Measurements from ENCODE around the gene METTL23. TPM values are rescaled to one million over a fixed set of nuclear protein-coding genes. Genes with fewer than 3 reads are reported as not detected.
"Not testable (repeated sequence)": the region's sequence is repeated elsewhere in the genome, so short reads cannot be mapped to it uniquely, and the experiment has no call there.

The METTL23 gene
- total RNA-seq, 4 donors from 2014 or later = 19.2 to 52.6 (median 25.1) TPM

- H3K4me1 ChIP-seq = peaks cover 3 to 66% (median 37%) of the 10 kb centered on the region in 3 donors
- peaks cover 0 to 45% of the 10 kb centered on the region in 2 donors for H3K36me3 ChIP-seq
- peak; percentile 86 for ATAC-seq
- H3K4me3 ChIP-seq = peak within 1 kb of the TSS; percentile 82 to 94
- no peaks in the 10 kb centered on the region for H3K27me3 ChIP-seq
- TF ChIP-seq CTCF (IDR thresholded peaks at IDR 0.05) (peak in 1 of 4 experiments; percentile 29), EP300 (IDR thresholded peaks at IDR 0.05) (no peak), POLR2AphosphoS5 (IDR thresholded peaks at IDR 0.05) (peak; percentile 29), POLR2A (IDR thresholded peaks at IDR 0.05) (peak; percentile 31 to 35)
- H3K9me3 ChIP-seq = no peaks in the 10 kb centered on the region
- H3K27ac ChIP-seq = peak within 1 kb of the TSS; percentile 94 to 99 (median 98)
- WGBS, 2 donors (ENCODE audit: low coverage in 1 of 2) = 0% methylated on average over 3 to 16 of the region's 57 CpGs
Measured at GRCh38 chr17:76737676-76738467, 11.2 kb downstream of the METTL23 start, which contains the start of gene MFSD11. Gene MFSD11, plus strand, starts transcription at chr17:76738119. Its CDS starts 234 bp downstream, at chr17:76738353.

- H3K9me3 ChIP-seq = no peaks in the 10 kb centered on the region
- H3K36me3 ChIP-seq = peaks cover 0 to 45% of the 10 kb centered on the region in 2 donors
- ATAC-seq = no peak
- H3K27ac ChIP-seq = peak overlapping the region; percentile 87 to 99 (median 98)
- TF ChIP-seq EP300 (IDR thresholded peaks at IDR 0.05) (no peak), POLR2A (IDR thresholded peaks at IDR 0.05) (no peak)
- WGBS, 2 donors (ENCODE audit: low coverage in 1 of 2) = 0 to 3% methylated on average over 7 of the region's 7 CpGs
- H3K4me1 ChIP-seq = peaks cover 3 to 60% (median 33%) of the 10 kb centered on the region in 3 donors
- no peaks in the 10 kb centered on the region for H3K27me3 ChIP-seq
- peak overlapping the region; percentile 53 to 94 for H3K4me3 ChIP-seq
Measured at GRCh38 chr17:76738468-76738850, 11.8 kb downstream of the METTL23 start.

GRCh38 chr17:76739568-76740115, 13.0 kb downstream of the METTL23 start:
- H3K27me3 ChIP-seq, H3K9me3 ChIP-seq, ATAC-seq, H3K4me3 ChIP-seq: not testable (repeated sequence)
- peak overlapping the region; percentile 70 to 99 (median 90) for H3K27ac ChIP-seq
- H3K36me3 ChIP-seq = peaks cover 6 to 45% of the 10 kb centered on the region in 2 donors
- H3K4me1 ChIP-seq = peaks cover 3 to 48% (median 22%) of the 10 kb centered on the region in 3 donors
- WGBS, 2 donors (ENCODE audit: low coverage in 1 of 2) = 78 to 87% methylated on average over 10 to 17 of the region's 17 CpGs

DNA sequence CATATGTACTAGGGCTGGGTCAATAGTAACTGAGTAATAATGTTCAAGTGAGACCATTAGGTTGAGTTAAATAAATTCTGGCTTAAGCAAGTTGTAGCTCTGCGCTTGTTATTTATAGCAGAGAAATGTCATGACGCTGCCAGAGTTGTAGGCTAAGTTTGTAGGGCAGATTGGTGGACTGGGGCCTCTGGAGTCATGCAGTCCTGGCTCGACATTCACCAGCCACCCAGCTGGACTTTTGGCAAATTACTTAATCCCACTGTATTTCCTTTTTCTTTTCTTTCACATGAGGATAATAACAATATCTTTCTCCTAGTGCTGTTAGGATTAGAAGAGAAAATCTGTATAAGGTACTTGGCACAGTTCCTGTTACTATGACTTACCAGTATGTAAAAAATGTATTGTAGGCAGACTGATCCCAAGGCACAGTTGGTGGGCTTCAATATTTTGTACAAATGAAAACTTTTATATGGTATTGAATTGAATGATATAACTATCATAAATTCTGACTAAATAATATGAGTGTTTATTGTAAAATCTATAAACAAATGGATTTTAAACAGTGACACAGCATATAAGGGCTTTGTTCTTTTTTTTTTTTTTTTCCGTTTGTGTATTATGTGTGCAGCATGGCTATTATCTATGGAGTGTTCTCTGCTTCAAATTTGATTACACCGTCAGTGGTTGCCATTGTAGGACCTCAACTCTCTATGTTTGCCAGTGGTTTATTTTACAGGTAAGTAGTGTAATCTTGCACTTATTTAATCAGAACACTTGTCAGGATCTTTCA, 13.9 kb downstream of the METTL23 start:
- peaks cover 7 to 45% of the 10 kb centered on the region in 2 donors for H3K36me3 ChIP-seq
- no peaks in the 10 kb centered on the region for H3K9me3 ChIP-seq
- no peak for TF ChIP-seq EP300 (IDR thresholded peaks at IDR 0.05)
- peak; percentile 62 for TF ChIP-seq POLR2AphosphoS5 (IDR thresholded peaks at IDR 0.05)
- H3K4me3 ChIP-seq = no peak overlapping the region
- no peak for ATAC-seq
- no peaks in the 10 kb centered on the region for H3K27me3 ChIP-seq
- peaks cover 0 to 39% (median 13%) of the 10 kb centered on the region in 3 donors for H3K4me1 ChIP-seq
- 28 to 29% methylated on average over 5 of the region's 5 CpGs for WGBS, 2 donors (ENCODE audit: low coverage in 1 of 2)
- H3K27ac ChIP-seq = peak overlapping the region; percentile 70 to 99 (median 90)

DNA sequence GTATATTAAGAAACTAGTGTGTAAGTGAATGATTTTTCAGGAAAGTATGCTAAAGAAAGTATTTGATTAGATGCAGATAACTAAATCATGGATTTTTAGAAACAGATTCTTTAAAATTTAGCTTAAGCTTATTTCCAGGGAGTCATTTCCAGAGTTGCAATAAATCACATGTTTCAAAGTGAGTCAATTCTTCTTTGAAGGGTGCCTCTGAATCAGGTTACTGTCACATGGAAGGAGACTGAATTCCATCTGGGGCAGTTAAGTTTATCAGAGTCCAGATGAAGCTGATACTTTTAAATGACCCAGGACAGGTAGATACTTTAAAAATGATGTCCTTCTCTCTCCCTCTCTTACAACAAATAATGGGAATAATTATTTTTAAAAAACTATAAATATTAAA, 16.3 kb downstream of the METTL23 start:
- H3K4me3 ChIP-seq = no peak overlapping the region
- no peak for TF ChIP-seq CTCF (IDR thresholded peaks at IDR 0.05)
- TF ChIP-seq POLR2A (IDR thresholded peaks at IDR 0.05) = no peak
- H3K27me3 ChIP-seq = no peaks in the 10 kb centered on the region
- no peaks in the 10 kb centered on the region for H3K9me3 ChIP-seq
- peaks cover 0 to 35% (median 13%) of the 10 kb centered on the region in 3 donors for H3K4me1 ChIP-seq
- ATAC-seq = no peak
- peaks cover 7 to 66% of the 10 kb centered on the region in 2 donors for H3K36me3 ChIP-seq
- no peak overlapping the region for H3K27ac ChIP-seq

- no peaks in the 10 kb centered on the region for H3K9me3 ChIP-seq
- peaks cover 0 to 21% (median 3%) of the 10 kb centered on the region in 3 donors for H3K4me1 ChIP-seq
- TF ChIP-seq CTCF (IDR thresholded peaks at IDR 0.05) = no peak
- TF ChIP-seq EP300 (IDR thresholded peaks at IDR 0.05) = no peak
- no peak for TF ChIP-seq POLR2AphosphoS5 (IDR thresholded peaks at IDR 0.05)
- no peak for TF ChIP-seq POLR2A (IDR thresholded peaks at IDR 0.05)
- no peak for ATAC-seq
- no peak overlapping the region for H3K4me3 ChIP-seq
- WGBS, 2 donors (ENCODE audit: low coverage in 1 of 2) = 100% methylated on average over 2 of the region's 2 CpGs; no CpG with 5 or more reads in 1 of the 2 donors
- peaks cover 7 to 73% of the 10 kb centered on the region in 2 donors for H3K36me3 ChIP-seq
- H3K27me3 ChIP-seq = no peaks in the 10 kb centered on the region
- no peak overlapping the region for H3K27ac ChIP-seq
Measured at GRCh38 chr17:76744747-76745146, 18.1 kb downstream of the METTL23 start.

- not testable (repeated sequence) for H3K27me3 ChIP-seq, H3K4me3 ChIP-seq, H3K27ac ChIP-seq, H3K9me3 ChIP-seq, ATAC-seq
- 90 to 94% methylated on average over 2 to 4 of the region's 6 CpGs for WGBS, 2 donors (ENCODE audit: low coverage in 1 of 2)
- H3K4me1 ChIP-seq = peaks cover 0 to 11% (median 0%) of the 10 kb centered on the region in 3 donors
- peaks cover 7 to 76% of the 10 kb centered on the region in 2 donors for H3K36me3 ChIP-seq
Measured at GRCh38 chr17:76745785-76746184, 19.1 kb downstream of the METTL23 start.
